IMR-90 (cell line): ENCODE data around the gene CCDC30.

ENCODE experiments used
- BHLHE40 ChIP-seq: fragments of 150-350 bp; IDR thresholded peaks from 2 replicates; pipeline ENCODE4 v1.6.1; 2016; ENCODE audit warnings: mild to moderate bottlenecking, low read depth, low read length
- CHD1 ChIP-seq: IDR thresholded peaks from 2 replicates; pipeline ENCODE4 v1.6.1; 2012; ENCODE audit warnings: low read depth, low read length, improper control_type of control experiment
- CTCF ChIP-seq: conservative IDR thresholded peaks from 2 replicates; pipeline ENCODE4 v1.5.1; 2012; ENCODE audit warnings: mild to moderate bottlenecking, low read depth, low read length, improper control_type of control experiment
- ELK1 ChIP-seq: fragments of 150-350 bp; IDR thresholded peaks from 2 replicates; pipeline ENCODE4 v1.6.1; 2016; ENCODE audit warnings: low read depth, mild to moderate bottlenecking, low read length, moderate library complexity, borderline replicate concordance
- MAFK ChIP-seq: IDR thresholded peaks from 2 replicates; pipeline ENCODE4 v1.6.1; 2012; ENCODE audit warnings: low read depth, low read length, improper control_type of control experiment
- MAZ ChIP-seq: IDR thresholded peaks from 2 replicates; pipeline ENCODE4 v1.6.1; 2012; ENCODE audit warnings: low read depth, mild to moderate bottlenecking, low read length, improper control_type of control experiment, moderate library complexity, borderline replicate concordance
- MXI1 ChIP-seq: IDR thresholded peaks from 2 replicates; pipeline ENCODE4 v1.6.1; 2012; ENCODE audit warnings: low read depth, mild to moderate bottlenecking, low read length, moderate library complexity, borderline replicate concordance
- NFE2L2 ChIP-seq: fragments of 150-350 bp; IDR thresholded peaks from 2 replicates; pipeline ENCODE4 v1.6.1; 2016; ENCODE audit warnings: low read depth, mild to moderate bottlenecking, low read length
- POLR2A ChIP-seq: IDR thresholded peaks from 2 replicates; pipeline ENCODE4 v1.6.1; 2012; ENCODE audit warnings: mild to moderate bottlenecking, low read depth, low read length
- RAD21 ChIP-seq: IDR thresholded peaks from 2 replicates; pipeline ENCODE4 v1.6.1; 2012; ENCODE audit warnings: low read length, improper control_type of control experiment
- RCOR1 ChIP-seq: IDR thresholded peaks from 2 replicates; pipeline ENCODE4 v1.6.1; 2012; ENCODE audit warnings: mild to moderate bottlenecking, low read length, improper control_type of control experiment; ENCODE audit not compliant: insufficient replicate concordance
- RFX5 ChIP-seq: IDR thresholded peaks from 2 replicates; pipeline ENCODE4 v1.8.0; 2012; ENCODE audit warnings: low read depth, mild to moderate bottlenecking, low read length, moderate library complexity
- SMC3 ChIP-seq: fragments of 150-350 bp; IDR thresholded peaks from 2 replicates; pipeline ENCODE4 v1.6.1; 2016; ENCODE audit warnings: low read depth, mild to moderate bottlenecking, antibody characterized with exemption, low read length, moderate library complexity
- USF2 ChIP-seq: fragments of 150-350 bp; IDR thresholded peaks from 2 replicates; pipeline ENCODE4 v1.6.1; 2017; ENCODE audit warnings: mild to moderate bottlenecking, antibody characterized with exemption, low read length, low read depth

GRCh38 chr1:42480921-42481320 is 17.8 kb downstream of the CCDC30 start:
- TF ChIP-seq CTCF, result no peak
- no peak for TF ChIP-seq CHD1
- TF ChIP-seq BHLHE40, result no peak
- no peak for TF ChIP-seq RCOR1
- TF ChIP-seq RAD21, result no peak
- TF ChIP-seq POLR2A, result no peak
- no peak for TF ChIP-seq MXI1
- TF ChIP-seq ELK1, result no peak
- no peak for TF ChIP-seq MAFK
- no peak for TF ChIP-seq MAZ
- no peak for TF ChIP-seq RFX5
- TF ChIP-seq USF2, result no peak
- no peak for TF ChIP-seq NFE2L2
- TF ChIP-seq SMC3, result no peak
